Trophoblast cell (in vitro differentiated cells and primary cell): Measurements from ENCODE around the gene CD40.

Source experiments
- DNase-seq, 2 donors: peaks; one replicate each; pipeline ENCODE4 v3.0.0-alpha.2; 2016
- H2AFZ ChIP-seq: 2 replicates; pipeline ENCODE4 v1.6.1; 2013; ENCODE audit warnings: low read length, moderate library complexity, mild to moderate bottlenecking; ENCODE audit not compliant: insufficient read depth, poor library complexity
- H2AK5ac ChIP-seq: 2 replicates; pipeline ENCODE4 v1.6.1; 2013; ENCODE audit warnings: mild to moderate bottlenecking, low read length
- H2BK120ac ChIP-seq: 2 replicates; pipeline ENCODE4 v1.6.1; 2013; ENCODE audit warnings: low read length, mild to moderate bottlenecking, moderate library complexity; ENCODE audit not compliant: insufficient read depth, poor library complexity
- H2BK12ac ChIP-seq: 2 replicates; pipeline ENCODE4 v1.6.1; 2013; ENCODE audit warnings: mild to moderate bottlenecking, low read length, moderate library complexity
- H2BK5ac ChIP-seq: 2 replicates; pipeline ENCODE4 v1.6.1; 2013; ENCODE audit warnings: low read length, low read depth, moderate library complexity, mild to moderate bottlenecking; ENCODE audit not compliant: poor library complexity
- H3K14ac ChIP-seq: 2 replicates; pipeline ENCODE4 v1.6.1; 2013; ENCODE audit warnings: mild to moderate bottlenecking, low read length
- H3K18ac ChIP-seq: 2 replicates; pipeline ENCODE4 v1.6.1; 2013; ENCODE audit warnings: mild to moderate bottlenecking, low read length
- H3K23ac ChIP-seq: 2 replicates; pipeline ENCODE4 v1.6.1; 2013; ENCODE audit warnings: low read length
- H3K27ac ChIP-seq: 2 replicates; pipeline ENCODE4 v1.5.1; 2013; ENCODE audit warnings: low read depth, mild to moderate bottlenecking, inconsistent platforms, low read length, moderate library complexity
- H3K27me3 ChIP-seq: 2 replicates; pipeline ENCODE4 v1.6.1; 2013; ENCODE audit warnings: inconsistent platforms, mild to moderate bottlenecking, low read length, moderate library complexity; ENCODE audit not compliant: insufficient read depth
- H3K36me3 ChIP-seq, 2 experiments: 1 replicate in 1 of 2; 2 replicates in 1 of 2; pipeline ENCODE4 v1.6.1; 2013; ENCODE audit warnings: low read length in 2 of 2, mild to moderate bottlenecking in 2 of 2, moderate library complexity in 1 of 2; ENCODE audit not compliant: insufficient read depth in 2 of 2, control insufficient read depth in 1 of 2
- H3K4ac ChIP-seq: 2 replicates; pipeline ENCODE4 v1.6.1; 2013; ENCODE audit warnings: low read depth, mild to moderate bottlenecking, low read length, moderate library complexity
- H3K4me1 ChIP-seq, 2 experiments: 1 replicate in 1 of 2; 2 replicates in 1 of 2; pipeline ENCODE4 v1.6.1; 2013; ENCODE audit warnings: low read length in 2 of 2, mild to moderate bottlenecking in 2 of 2, moderate library complexity in 1 of 2; ENCODE audit not compliant: insufficient read depth in 2 of 2, control insufficient read depth in 1 of 2
- H3K4me2 ChIP-seq: 2 replicates; pipeline ENCODE4 v1.6.1; 2013; ENCODE audit warnings: inconsistent platforms, mild to moderate bottlenecking, low read length, moderate library complexity
- H3K4me3 ChIP-seq: 2 replicates; pipeline ENCODE4 v1.5.1; 2013; ENCODE audit warnings: mild to moderate bottlenecking, low read depth, low read length, inconsistent platforms
- H3K79me1 ChIP-seq: one replicate; pipeline ENCODE4 v1.6.1; 2013; ENCODE audit warnings: low read length
- H3K79me2 ChIP-seq: 2 replicates; pipeline ENCODE4 v1.6.1; 2013; ENCODE audit warnings: low read length, mild to moderate bottlenecking; ENCODE audit not compliant: control insufficient read depth, insufficient read depth, poor library complexity
- H3K9ac ChIP-seq: 2 replicates; pipeline ENCODE4 v1.6.1; 2013; ENCODE audit warnings: mild to moderate bottlenecking, low read length
- H3K9me3 ChIP-seq: 2 replicates; pipeline ENCODE4 v1.6.1; 2013; ENCODE audit warnings: low read depth, mild to moderate bottlenecking, control low read depth, inconsistent platforms, low read length; ENCODE audit not compliant: insufficient read depth
- H4K12ac ChIP-seq: 2 replicates; pipeline ENCODE4 v1.6.1; 2013; ENCODE audit warnings: low read depth, mild to moderate bottlenecking, low read length, moderate library complexity
- H4K8ac ChIP-seq: 2 replicates; pipeline ENCODE4 v1.6.1; 2013; ENCODE audit warnings: low read depth, mild to moderate bottlenecking, low read length, moderate library complexity
- H4K91ac ChIP-seq: one replicate; pipeline ENCODE4 v1.6.1; 2013; ENCODE audit warnings: low read depth, mild to moderate bottlenecking, low read length, moderate library complexity
- WGBS: extraction: QIAGEN DNeasy Blood & Tissue Kit; methylation state at CpG from one replicate; pipeline ENCODE4 v1.1.7; 2013; ENCODE audit warnings: missing lambda C conversion rate; ENCODE audit not compliant: insufficient read length, insufficient coverage; ENCODE audit errors: extremely low coverage; 5-methylcytosine and 5-hydroxymethylcytosine counted together

The CD40 gene

GRCh38 chr20:46128310-46129151 lies 10.4 kb downstream of the CD40 start:
- no peak overlapping the region for H3K18ac ChIP-seq
- no peaks in the 10 kb centered on the region for H3K36me3 ChIP-seq
- no peak overlapping the region for H3K9ac ChIP-seq
- H3K4ac ChIP-seq: no peak overlapping the region
- no CpG with 5 or more reads among the region's 16 CpGs for WGBS
- no peak overlapping the region for H2BK12ac ChIP-seq
- no peak overlapping the region for H2BK5ac ChIP-seq
- H4K8ac ChIP-seq: no peak overlapping the region
- H3K79me2 ChIP-seq: no peaks in the 10 kb centered on the region
- no peak overlapping the region for H3K4me2 ChIP-seq
- no peak overlapping the region for H3K27ac ChIP-seq
- no peak overlapping the region for H3K14ac ChIP-seq
- H3K4me3 ChIP-seq: no peak overlapping the region
- no peaks in the 10 kb centered on the region for H3K79me1 ChIP-seq
- H3K4me1 ChIP-seq: no peaks in the 10 kb centered on the region
- no peak overlapping the region for H4K12ac ChIP-seq
- H4K91ac ChIP-seq: no peak overlapping the region
- H3K23ac ChIP-seq: no peak overlapping the region
- H3K9me3 ChIP-seq: no peaks in the 10 kb centered on the region
- no peak overlapping the region for H2AFZ ChIP-seq
- H3K27me3 ChIP-seq: no peaks in the 10 kb centered on the region
- no peak overlapping the region for H2BK120ac ChIP-seq
- no peak overlapping the region for H2AK5ac ChIP-seq
- DNase-seq: no peak

DNA sequence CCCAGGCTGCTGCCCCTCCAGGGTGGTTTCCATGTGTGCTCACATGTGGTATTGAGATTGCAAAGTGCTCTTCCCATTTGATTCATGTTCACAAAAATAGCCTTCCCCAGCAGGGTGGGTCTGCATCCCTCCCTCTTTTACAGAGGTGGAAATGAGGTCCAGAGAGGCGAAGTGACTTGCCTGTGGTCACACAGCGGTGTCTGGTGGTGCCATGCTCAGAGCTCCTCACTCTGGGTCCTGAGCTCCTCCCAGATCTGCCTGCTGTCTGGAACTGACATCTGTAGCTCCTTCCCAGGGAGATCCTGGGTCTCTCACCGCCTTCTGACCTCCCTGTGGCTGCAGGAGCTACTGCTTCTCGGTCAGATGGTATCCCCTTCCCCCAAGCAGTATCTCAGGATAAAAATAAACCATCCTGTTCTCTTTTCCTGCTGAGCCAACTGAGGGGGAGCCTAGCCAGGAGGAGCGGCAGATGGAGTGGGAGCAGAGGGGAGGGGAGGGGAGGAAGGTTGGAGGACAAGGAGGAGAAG lies 11.9 kb downstream of the CD40 start:
- Histone ChIP-seq H3K9me3 (no peaks in the 10 kb centered on the region), H3K4me1 (no peaks in the 10 kb centered on the region), H3K14ac (no peak overlapping the region), H3K4me3 (no peak overlapping the region), H2BK12ac (no peak overlapping the region), H3K27me3 (no peaks in the 10 kb centered on the region), H3K18ac (no peak overlapping the region), H3K79me2 (no peaks in the 10 kb centered on the region), H2AFZ (no peak overlapping the region), H3K36me3 (no peaks in the 10 kb centered on the region), H3K23ac (no peak overlapping the region), H2BK120ac (no peak overlapping the region), H3K9ac (no peak overlapping the region), H4K12ac (no peak overlapping the region), H2BK5ac (no peak overlapping the region), H4K91ac (no peak overlapping the region), H3K27ac (no peak overlapping the region), H3K4me2 (no peak overlapping the region), H3K4ac (no peak overlapping the region), H4K8ac (no peak overlapping the region), H3K79me1 (no peaks in the 10 kb centered on the region), H2AK5ac (no peak overlapping the region)
- DNase-seq: no peak
- no CpG with 5 or more reads among the region's 5 CpGs for WGBS

- H2BK120ac ChIP-seq: no peak overlapping the region
- no peak overlapping the region for H2BK5ac ChIP-seq
- no peak overlapping the region for H3K18ac ChIP-seq
- H2BK12ac ChIP-seq: no peak overlapping the region
- H3K4me1 ChIP-seq: no peaks in the 10 kb centered on the region
- H4K8ac ChIP-seq: no peak overlapping the region
- no peaks in the 10 kb centered on the region for H3K79me2 ChIP-seq
- no peak overlapping the region for H2AK5ac ChIP-seq
- no peak for DNase-seq
- no peak overlapping the region for H4K91ac ChIP-seq
- H3K4me2 ChIP-seq: no peak overlapping the region
- H3K23ac ChIP-seq: no peak overlapping the region
- whole genome bisulfite sequencing: no CpG with 5 or more reads among the region's 4 CpGs
- no peak overlapping the region for H3K4me3 ChIP-seq
- no peaks in the 10 kb centered on the region for H3K9me3 ChIP-seq
- H3K14ac ChIP-seq: no peak overlapping the region
- H2AFZ ChIP-seq: no peak overlapping the region
- H3K9ac ChIP-seq: no peak overlapping the region
- H3K4ac ChIP-seq: no peak overlapping the region
- no peaks in the 10 kb centered on the region for H3K27me3 ChIP-seq
- no peak overlapping the region for H4K12ac ChIP-seq
- no peaks in the 10 kb centered on the region for H3K36me3 ChIP-seq
- H3K27ac ChIP-seq: no peak overlapping the region
- no peaks in the 10 kb centered on the region for H3K79me1 ChIP-seq
Measured at GRCh38 chr20:46130534-46130933, 12.4 kb downstream of the CD40 start.

- Histone ChIP-seq H4K12ac (no peak overlapping the region), H2BK5ac (no peak overlapping the region), H2AFZ (no peak overlapping the region), H3K27me3 (no peaks in the 10 kb centered on the region), H3K79me2 (no peaks in the 10 kb centered on the region), H3K4me1 (no peaks in the 10 kb centered on the region), H3K14ac (no peak overlapping the region), H3K36me3 (no peaks in the 10 kb centered on the region), H3K23ac (no peak overlapping the region), H4K91ac (no peak overlapping the region), H2AK5ac (no peak overlapping the region), H3K18ac (no peak overlapping the region), H2BK12ac (no peak overlapping the region), H3K4me3 (no peak overlapping the region), H3K9me3 (no peaks in the 10 kb centered on the region), H3K9ac (no peak overlapping the region), H3K4me2 (no peak overlapping the region), H4K8ac (no peak overlapping the region), H3K27ac (no peak overlapping the region), H2BK120ac (no peak overlapping the region), H3K4ac (no peak overlapping the region), H3K79me1 (no peaks in the 10 kb centered on the region)
- WGBS: no CpG with 5 or more reads among the region's 6 CpGs
- no peak for DNase-seq
Measured at GRCh38 chr20:46131396-46131795, 13.3 kb downstream of the CD40 start.
